ENCODE results near the gene MEPE.

GRCh38 chr4:87843936-87844335 is 11.2 kb downstream of the MEPE start:
- TF ChIP-seq JUND (IDR thresholded peaks at IDR 0.05) (no peak), EZH2 (IDR thresholded peaks at IDR 0.05) (no peak), CTCF (IDR thresholded peaks at IDR 0.05 in 2 of 3, conservative IDR thresholded peaks at IDR 0.05 in 1 of 3; ENCODE audit: borderline replicate concordance in 1 of 3, insufficient read depth in 1 of 3, low read depth in 2 of 3, low read length in 2 of 3) (no peak), EZH2phosphoT487 (IDR thresholded peaks at IDR 0.05; ENCODE audit: borderline replicate concordance) (no peak), POLR2A (IDR thresholded peaks at IDR 0.05; ENCODE audit: borderline replicate concordance, extremely low read depth, insufficient read depth, insufficient read length) (no peak), RAD21 (IDR thresholded peaks at IDR 0.05; ENCODE audit: low read depth) (no peak), EGR1 (IDR thresholded peaks at IDR 0.05; ENCODE audit: low read depth) (no peak)
